Measurements from ENCODE around the gene BFSP1. TPM values are rescaled to one million over a fixed set of nuclear protein-coding genes. Genes with fewer than 3 reads are reported as not detected.

The BFSP1 gene
- 4.0 to 4.4 TPM (median 4.1 TPM) in 5 replicates for total RNA-seq (2022; extraction: Qiagen RNA extraction)

GRCh38 chr20:17530716-17531664 is at the start of gene BFSP1:
Gene BFSP1, minus strand, starts transcription at chr20:17531379. Its CDS starts 50 bp downstream, at chr20:17531329.

GRCh38 chr20:17569616-17570346 is 38.6 kb upstream of the BFSP1 start, which contains the start of gene DSTN:
Gene DSTN, plus strand, starts transcription at chr20:17570075. Its CDS starts 134 bp downstream, at chr20:17570209.

Other genes with a start within 250 kb of the BFSP1 start
- 673 to 900 TPM (median 679 TPM) in 5 replicates for gene DSTN, start 38.7 kb upstream of the BFSP1 start, total RNA-seq (2022; extraction: Qiagen RNA extraction)
- gene RRBP1, start 150.9 kb upstream of the BFSP1 start, total RNA-seq (2022; extraction: Qiagen RNA extraction) = 84.9 to 111 TPM (median 105 TPM) in 5 replicates
- gene BANF2, start 168.6 kb upstream of the BFSP1 start, total RNA-seq (2022; extraction: Qiagen RNA extraction) = not detected in 5 replicates